ENCODE data around the gene ANAPC13. TPM values are rescaled to one million over a fixed set of nuclear protein-coding genes. Genes with fewer than 3 reads are reported as not detected.
A peak's percentile ranks its signal among the peaks of the same experiment; 100 is the strongest.

The ANAPC13 gene
- total and polyA plus RNA-seq, 10 donors = 31.1 to 64.8 (median 50.3) TPM

GRCh38 chr3:134464064-134464688 is 21.6 kb downstream of the ANAPC13 start:
- 64 to 82% (median 78%) methylated on average over 13 of the region's 13 CpGs for WGBS, 5 donors
- DNase-seq = no peak

DNA sequence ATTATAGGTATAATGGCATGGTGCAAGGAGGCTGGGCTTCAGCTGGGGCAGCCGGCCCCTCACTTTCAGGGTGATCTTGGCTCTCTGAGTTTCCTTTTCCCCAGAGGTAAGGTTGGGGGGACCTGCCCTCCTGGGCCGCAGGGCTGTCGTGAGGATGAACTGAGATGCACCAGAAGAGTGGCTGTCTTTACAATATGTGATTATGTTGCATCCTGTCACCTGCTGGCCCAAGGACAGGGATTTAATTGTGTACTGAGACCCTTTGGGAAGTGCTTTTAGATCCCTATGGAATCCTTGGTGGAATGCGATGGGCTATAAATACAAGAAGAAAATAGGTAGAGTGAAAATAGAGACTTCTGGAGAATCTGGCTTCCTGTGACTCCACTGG is 22.1 kb downstream of the ANAPC13 start:
- TF ChIP-seq POLR2AphosphoS5 (IDR thresholded peaks at IDR 0.05) = no peak
- no peak for TF ChIP-seq POLR2A (IDR thresholded peaks at IDR 0.05)
- TF ChIP-seq CTCF (IDR thresholded peaks at IDR 0.05 in 8 of 11, conservative IDR thresholded peaks at IDR 0.05 in 3 of 11) = no peak
- no peaks in the 10 kb centered on the region for H3K9me3 ChIP-seq
- H3K4me3 ChIP-seq = no peak overlapping the region
- H3K36me3 ChIP-seq = no peaks in the 10 kb centered on the region
- H3K4me1 ChIP-seq = peaks cover 0 to 24% (median 3%) of the 10 kb centered on the region in 6 donors
- no peaks in the 10 kb centered on the region for H3K27me3 ChIP-seq (replicated peaks in 1 of 7)
- H3K27ac ChIP-seq = peak overlapping the region in 7 of 8 donors; percentile 63 to 77 (median 72)
- WGBS, 5 donors = 78 to 95% (median 84%) methylated on average over 4 of the region's 4 CpGs
- no peak for DNase-seq
- intact Hi-C loops (cut with DNase I; ENCODE audit: low total_unique reads) = no loop called here

More at GRCh38 chr3:134464064-134464688, 21.6 kb downstream of the ANAPC13 start:
- Histone ChIP-seq H3K4me3 (no peak overlapping the region), H3K27me3 (replicated peaks in 1 of 7) (no peaks in the 10 kb centered on the region), H3K9me3 (no peaks in the 10 kb centered on the region), H3K27ac (peak overlapping the region in 7 of 8 donors; percentile 54 to 77 (median 72)), H3K4me1 (peaks cover 0 to 24% (median 3%) of the 10 kb centered on the region in 6 donors), H3K36me3 (no peaks in the 10 kb centered on the region)
- TF ChIP-seq POLR2AphosphoS5 (IDR thresholded peaks at IDR 0.05) (peak in 1 of 3 donors; percentile 45), CTCF (IDR thresholded peaks at IDR 0.05 in 8 of 11, conservative IDR thresholded peaks at IDR 0.05 in 3 of 11) (no peak)
- intact Hi-C loops (cut with DNase I; ENCODE audit: low total_unique reads) = no loop called here

DNA sequence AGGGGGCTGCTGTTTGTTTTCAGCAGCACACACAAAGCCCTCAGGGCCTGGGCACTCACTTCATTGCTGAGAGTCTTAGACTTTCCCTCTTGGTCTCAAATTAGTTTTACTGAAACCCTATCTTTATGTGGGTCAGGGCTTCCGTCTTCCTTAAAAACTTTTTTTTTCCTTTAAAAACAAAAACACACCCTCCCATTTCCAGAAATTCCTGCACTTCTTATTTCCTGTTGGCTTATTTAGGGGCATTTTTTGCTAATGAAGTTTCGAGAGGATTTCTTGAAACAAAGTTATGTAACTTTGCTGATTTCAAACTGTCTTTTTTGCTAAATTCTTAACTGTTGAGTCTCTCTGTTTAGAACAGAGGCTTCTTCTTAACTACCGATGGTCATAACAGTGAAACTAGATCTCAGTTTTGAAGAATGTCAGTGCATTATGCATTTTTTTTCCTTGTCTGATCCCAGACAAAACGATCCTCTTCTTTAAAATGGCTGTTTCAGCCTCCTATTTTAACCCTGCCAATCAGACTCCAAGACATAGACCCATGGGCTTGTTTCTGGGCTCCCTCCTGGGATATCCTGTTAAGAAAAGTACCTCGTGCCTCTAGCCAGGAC is 23.3 kb downstream of the ANAPC13 start:
- peak overlapping the region; percentile 35 to 77 (median 72) for H3K27ac ChIP-seq
- no peak for DNase-seq
- 39 to 59% (median 50%) methylated on average over 5 of the region's 5 CpGs for WGBS, 5 donors
- no peaks in the 10 kb centered on the region for H3K36me3 ChIP-seq
- H3K9me3 ChIP-seq = no peaks in the 10 kb centered on the region
- H3K4me3 ChIP-seq = no peak overlapping the region
- H3K4me1 ChIP-seq = peaks cover 0 to 24% (median 3%) of the 10 kb centered on the region in 6 donors
- TF ChIP-seq CTCF (IDR thresholded peaks at IDR 0.05 in 8 of 11, conservative IDR thresholded peaks at IDR 0.05 in 3 of 11) (no peak), POLR2AphosphoS5 (IDR thresholded peaks at IDR 0.05) (no peak), POLR2A (IDR thresholded peaks at IDR 0.05) (no peak)
- H3K27me3 ChIP-seq (replicated peaks in 1 of 7) = peaks cover 0 to 6% (median 0%) of the 10 kb centered on the region in 7 donors
- intact Hi-C loops (cut with DNase I; ENCODE audit: low total_unique reads) = no loop called here

GRCh38 chr3:134460965-134461364 is 24.8 kb downstream of the ANAPC13 start:
- Histone ChIP-seq H3K27ac (peak overlapping the region in 7 of 8 donors; percentile 51 to 77 (median 67)), H3K4me1 (peaks cover 0 to 24% (median 3%) of the 10 kb centered on the region in 6 donors), H3K36me3 (no peaks in the 10 kb centered on the region), H3K9me3 (no peaks in the 10 kb centered on the region), H3K27me3 (replicated peaks in 1 of 7) (peaks cover 0 to 12% (median 0%) of the 10 kb centered on the region in 7 donors), H3K4me3 (no peak overlapping the region)
- DNase-seq = no peak
- intact Hi-C loops (cut with DNase I; ENCODE audit: low total_unique reads) = no loop called here
- 68 to 81% (median 70%) methylated on average over 2 of the region's 2 CpGs for WGBS, 5 donors
- no peak for TF ChIP-seq POLR2A (IDR thresholded peaks at IDR 0.05)
- no peak for TF ChIP-seq CTCF (IDR thresholded peaks at IDR 0.05 in 8 of 11, conservative IDR thresholded peaks at IDR 0.05 in 3 of 11)
- no peak for TF ChIP-seq POLR2AphosphoS5 (IDR thresholded peaks at IDR 0.05)
